ENCODE measurements around the gene ANXA11.

- TF ChIP-seq CTCF (IDR thresholded peaks at IDR 0.05) (no peak), POLR2A (IDR thresholded peaks at IDR 0.05) (no peak)
These were observed 68.1 kb downstream of the ANXA11 start for GRCh38 chr10:80137031-80137862.
